Stimulated activated CD8-positive, alpha-beta memory T cell treated with anti-CD3 and anti-CD28 coated beads, Interleukin-7, amount 100 ng/mL, for 48 hours (primary cell): ENCODE measurements around the gene PITPNC1.
"Not testable (repeated sequence)": the region's sequence is repeated elsewhere in the genome, so short reads cannot be mapped to it uniquely, and the experiment has no call there.

ENCODE experiments used
- DNase-seq, 2 donors: peaks; one replicate each; pipeline ENCODE4 v3.0.0-alpha.2; 2020; ENCODE audit warnings: low read depth in 1 of 2; ENCODE audit errors: extremely low read depth in 1 of 2

Gene PITPNC1

GRCh38 chr17:67666028-67666427, 288.9 kb downstream of the PITPNC1 start:
- no peak for DNase-seq

GRCh38 chr17:67666710-67667109, 289.6 kb downstream of the PITPNC1 start:
- no peak for DNase-seq

- DNase-seq, result no peak
Observed at GRCh38 chr17:67671493-67671892, 294.4 kb downstream of the PITPNC1 start.

- DNase-seq, result no peak
Observed at GRCh38 chr17:67672592-67673335, 295.7 kb downstream of the PITPNC1 start.

- DNase-seq, result no peak
Observed at GRCh38 chr17:67675481-67675880, 298.4 kb downstream of the PITPNC1 start.

GRCh38 chr17:67676305-67676704, 299.2 kb downstream of the PITPNC1 start:
- no peak for DNase-seq

GRCh38 chr17:67678414-67678813, 301.3 kb downstream of the PITPNC1 start:
- no peak for DNase-seq

- no peak for DNase-seq
Observed at GRCh38 chr17:67679225-67679624, 302.1 kb downstream of the PITPNC1 start.

GRCh38 chr17:67679721-67680120, 302.6 kb downstream of the PITPNC1 start:
- DNase-seq, result no peak

DNA sequence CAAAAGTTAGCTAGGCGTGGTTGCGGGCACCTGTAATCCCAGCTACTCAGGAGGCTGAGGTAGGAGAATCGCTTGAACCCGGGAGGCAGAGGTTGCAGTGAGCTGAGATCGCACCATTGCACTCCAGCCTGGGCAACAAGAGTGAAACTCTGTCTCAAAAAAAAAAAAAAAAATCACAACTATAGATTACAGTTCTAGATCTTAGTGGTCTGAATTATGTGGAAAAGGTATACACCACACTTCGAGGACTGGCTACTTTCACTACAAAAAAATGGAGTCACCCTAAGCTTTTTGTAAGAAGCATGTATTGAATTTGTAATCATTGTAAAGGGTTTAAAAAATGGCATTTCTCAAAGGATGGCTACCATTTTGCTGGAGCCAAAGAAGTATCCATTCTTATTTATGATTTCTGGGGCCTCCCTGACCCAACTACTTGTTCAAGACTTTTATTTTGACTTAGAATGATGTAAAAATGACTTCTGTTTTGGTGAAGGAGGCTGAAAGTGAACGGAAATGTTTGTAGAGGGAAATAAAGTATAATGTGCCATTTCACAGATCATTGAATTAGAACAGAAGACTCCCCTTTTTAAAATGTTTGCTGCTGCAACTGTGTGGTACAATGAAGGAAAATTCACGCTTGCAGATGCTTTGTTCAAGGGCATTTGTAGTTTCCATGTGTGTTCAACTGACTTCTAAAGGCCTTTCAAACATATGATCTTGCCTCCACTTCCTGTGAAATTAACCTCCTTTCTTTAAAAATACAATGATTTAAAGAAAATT, 303.6 kb downstream of the PITPNC1 start:
- DNase-seq, result no peak

DNA sequence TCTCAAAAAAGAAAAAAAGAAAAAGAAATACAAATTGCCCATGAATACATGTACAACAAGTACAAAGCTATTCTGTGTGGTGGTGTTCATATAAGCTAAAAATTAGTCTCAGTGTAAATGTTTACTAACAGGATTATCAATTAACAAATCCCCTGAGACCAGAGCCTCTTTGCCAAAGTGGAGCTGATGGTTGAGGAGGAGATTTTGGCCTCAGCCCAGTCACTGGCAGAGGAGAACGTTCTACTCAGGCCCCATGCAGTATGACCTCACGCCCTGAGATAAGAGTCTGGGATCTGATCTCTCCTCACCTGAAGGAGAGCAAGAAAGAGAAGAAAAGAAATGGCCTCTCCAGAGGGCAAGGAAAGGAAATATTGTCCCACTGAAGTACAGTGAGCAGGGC, 305.1 kb downstream of the PITPNC1 start:
- no peak for DNase-seq

GRCh38 chr17:67685351-67685750, 308.3 kb downstream of the PITPNC1 start:
- no peak for DNase-seq

GRCh38 chr17:67686241-67686640, 309.2 kb downstream of the PITPNC1 start:
- DNase-seq, result no peak

DNA sequence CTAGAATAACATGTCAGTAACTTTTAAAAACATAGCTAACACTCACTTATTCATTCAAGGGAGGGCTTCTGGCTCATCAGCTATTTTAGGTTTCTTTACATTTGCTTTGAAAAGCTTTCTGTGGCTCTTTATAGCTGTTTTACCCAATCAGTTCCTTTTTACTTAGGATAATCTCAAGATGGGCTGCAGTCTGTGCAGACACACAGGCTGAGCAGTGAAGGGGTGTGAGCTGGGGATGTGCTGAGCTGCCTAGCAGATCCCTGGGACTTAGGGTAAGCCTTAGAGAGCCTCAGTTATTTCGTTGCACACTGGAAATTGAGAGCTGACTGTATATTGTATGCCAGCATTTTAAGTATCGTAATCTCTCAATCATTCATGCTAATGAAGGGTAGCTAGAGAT, 310.4 kb downstream of the PITPNC1 start:
- DNase-seq, result no peak

DNA sequence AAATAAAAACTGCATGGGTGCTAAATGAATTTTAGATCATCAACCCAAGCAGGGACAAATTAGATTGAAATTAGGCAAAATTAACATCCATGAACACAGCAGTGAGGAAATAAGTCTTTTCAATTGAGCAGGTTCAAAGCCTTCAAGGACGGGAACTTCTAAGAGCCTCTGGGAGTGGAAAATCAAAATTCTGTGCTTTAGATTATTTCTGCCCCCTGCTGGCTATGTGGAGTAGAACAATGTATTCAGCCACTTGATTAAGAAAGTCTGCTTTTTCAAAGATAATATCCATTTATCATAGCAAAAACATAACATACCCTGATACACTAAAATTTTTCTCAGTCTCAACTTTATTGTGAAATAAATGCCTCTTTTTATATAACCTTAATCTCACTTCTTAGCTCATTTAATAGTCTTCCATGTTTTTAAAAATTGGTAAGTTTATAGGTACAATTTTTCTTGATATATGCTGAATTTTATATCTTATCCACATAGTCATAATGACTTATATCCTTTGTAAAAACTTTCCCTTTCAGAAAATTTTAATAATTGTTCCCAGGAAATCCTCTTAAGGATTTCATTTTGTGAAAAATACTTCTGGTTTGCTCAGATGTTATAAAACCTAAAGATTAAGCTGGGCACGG, 312.6 kb downstream of the PITPNC1 start:
- DNase-seq, result no peak

GRCh38 chr17:67693811-67694210, 316.7 kb downstream of the PITPNC1 start:
- no peak for DNase-seq

DNA sequence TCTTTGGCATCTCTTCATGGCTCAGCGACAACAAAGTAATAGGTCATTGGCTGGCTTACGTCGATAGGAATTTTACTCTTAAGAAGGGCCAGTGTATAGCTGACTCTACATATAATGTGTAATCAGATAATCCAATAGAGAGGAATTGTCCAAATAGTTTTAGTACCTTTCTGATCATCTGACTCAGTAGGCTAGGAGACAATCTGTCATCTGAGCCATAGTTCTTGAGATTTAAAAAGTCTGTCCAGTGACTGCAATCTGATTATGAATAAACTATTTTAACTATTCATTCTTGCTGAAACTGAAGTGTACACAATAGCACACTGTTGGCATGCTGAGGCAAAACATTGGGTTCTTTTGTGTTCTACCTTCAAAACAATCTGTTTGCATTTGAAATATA, 319.3 kb downstream of the PITPNC1 start:
- no peak for DNase-seq

- no peak for DNase-seq
Observed at GRCh38 chr17:67696853-67697498, 319.9 kb downstream of the PITPNC1 start.

GRCh38 chr17:67700037-67700724, 323.1 kb downstream of the PITPNC1 start:
- DNase-seq, result no peak

DNA sequence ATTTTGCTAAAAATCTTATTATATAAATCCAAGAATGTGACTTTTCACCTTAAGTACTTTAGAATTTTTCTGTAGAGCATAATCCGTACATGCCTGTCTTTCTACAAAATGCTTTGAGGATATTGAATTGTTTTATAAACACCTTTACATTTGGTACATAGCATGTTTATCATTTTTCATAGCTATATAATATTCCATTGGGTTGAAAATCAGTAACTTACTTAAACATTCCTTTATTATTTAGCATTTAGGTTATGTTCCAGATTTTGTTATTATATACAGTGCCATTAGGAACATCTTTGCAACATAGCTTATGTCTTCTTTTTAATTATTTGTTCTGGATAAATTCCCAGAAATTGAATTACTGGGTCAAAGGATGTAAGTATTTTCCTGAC, 323.6 kb downstream of the PITPNC1 start:
- no peak for DNase-seq

- DNase-seq, result not testable (repeated sequence)
Observed at GRCh38 chr17:67702861-67703260, 325.8 kb downstream of the PITPNC1 start.
